GM12873 (cell line): ENCODE results near the gene ST3GAL5.

Experiments
- TF ChIP-seq, protein P1 (sequence below): IDR thresholded peaks from 2 replicates; pipeline ENCODE4 v1.5.1; 2012; ENCODE audit warnings: low read depth, mild to moderate bottlenecking, moderate library complexity, low read length, control low read depth; ENCODE audit not compliant: insufficient read depth; ENCODE audit errors: missing control alignments

ST3GAL5 gene

GRCh38 chr2:85864654-85865053 lies 24.1 kb downstream of the ST3GAL5 start:
- TF ChIP-seq, protein P1, sequence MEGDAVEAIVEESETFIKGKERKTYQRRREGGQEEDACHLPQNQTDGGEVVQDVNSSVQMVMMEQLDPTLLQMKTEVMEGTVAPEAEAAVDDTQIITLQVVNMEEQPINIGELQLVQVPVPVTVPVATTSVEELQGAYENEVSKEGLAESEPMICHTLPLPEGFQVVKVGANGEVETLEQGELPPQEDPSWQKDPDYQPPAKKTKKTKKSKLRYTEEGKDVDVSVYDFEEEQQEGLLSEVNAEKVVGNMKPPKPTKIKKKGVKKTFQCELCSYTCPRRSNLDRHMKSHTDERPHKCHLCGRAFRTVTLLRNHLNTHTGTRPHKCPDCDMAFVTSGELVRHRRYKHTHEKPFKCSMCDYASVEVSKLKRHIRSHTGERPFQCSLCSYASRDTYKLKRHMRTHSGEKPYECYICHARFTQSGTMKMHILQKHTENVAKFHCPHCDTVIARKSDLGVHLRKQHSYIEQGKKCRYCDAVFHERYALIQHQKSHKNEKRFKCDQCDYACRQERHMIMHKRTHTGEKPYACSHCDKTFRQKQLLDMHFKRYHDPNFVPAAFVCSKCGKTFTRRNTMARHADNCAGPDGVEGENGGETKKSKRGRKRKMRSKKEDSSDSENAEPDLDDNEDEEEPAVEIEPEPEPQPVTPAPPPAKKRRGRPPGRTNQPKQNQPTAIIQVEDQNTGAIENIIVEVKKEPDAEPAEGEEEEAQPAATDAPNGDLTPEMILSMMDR: no peak

DNA sequence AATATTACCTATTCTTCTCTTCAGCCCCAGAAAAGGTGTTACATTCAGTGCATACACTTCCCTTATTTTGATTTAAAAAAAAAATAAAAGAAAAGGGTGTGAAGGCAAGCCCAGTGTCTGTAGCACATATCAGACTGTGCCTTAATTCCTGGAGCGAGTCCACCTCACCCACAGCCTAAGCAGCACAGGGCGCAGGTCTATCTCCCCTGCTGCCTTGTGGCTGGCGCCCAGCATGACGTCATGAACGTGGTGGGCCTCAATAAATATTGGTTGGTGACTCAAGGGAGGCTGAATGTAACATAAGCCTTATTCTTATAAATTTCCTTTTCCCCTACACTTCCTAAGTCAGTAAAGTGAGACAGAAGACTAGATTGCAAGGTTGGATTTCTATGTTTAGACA lies 26.4 kb downstream of the ST3GAL5 start:
- TF ChIP-seq, protein P1: no peak

GRCh38 chr2:85861650-85862049 lies 27.1 kb downstream of the ST3GAL5 start:
- TF ChIP-seq, protein P1: no peak

DNA sequence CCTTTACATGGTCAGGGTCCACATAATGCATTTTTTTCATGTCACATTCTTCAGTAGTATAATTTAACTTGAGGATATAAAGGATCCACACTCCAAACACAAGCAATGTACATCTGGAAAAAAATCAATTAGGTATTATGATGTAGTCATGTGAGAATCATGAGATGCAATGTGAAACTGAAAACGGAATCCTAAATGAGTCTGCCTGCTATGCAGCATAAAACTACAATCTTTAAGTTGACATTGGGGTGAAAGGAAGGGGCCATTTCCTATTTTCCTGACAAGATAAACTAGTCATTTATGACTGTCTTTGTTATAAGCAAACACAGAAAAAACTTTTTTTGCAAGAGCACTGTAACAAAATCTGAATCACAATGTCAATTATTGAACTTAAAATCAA lies 27.6 kb downstream of the ST3GAL5 start:
- TF ChIP-seq, protein P1: no peak

DNA sequence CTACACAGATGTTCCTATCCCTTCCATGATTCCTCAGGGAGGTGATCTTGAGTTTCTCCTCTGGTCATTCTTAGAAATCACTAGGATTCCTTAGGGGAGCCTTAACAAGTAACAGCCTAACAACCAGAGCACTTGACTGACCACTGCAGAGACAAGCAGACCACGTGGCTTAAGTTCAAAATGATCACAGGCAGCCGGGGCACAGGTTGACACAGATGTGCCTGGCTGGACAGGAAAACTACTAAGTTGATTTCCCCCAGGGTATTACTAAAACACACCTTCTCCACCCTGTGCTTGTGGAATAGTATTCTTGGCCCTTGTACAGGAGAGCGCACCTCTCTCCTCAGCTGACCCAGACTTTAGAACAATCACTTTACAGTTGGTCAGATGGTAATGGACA lies 29.9 kb downstream of the ST3GAL5 start:
- TF ChIP-seq, protein P1: no peak

DNA sequence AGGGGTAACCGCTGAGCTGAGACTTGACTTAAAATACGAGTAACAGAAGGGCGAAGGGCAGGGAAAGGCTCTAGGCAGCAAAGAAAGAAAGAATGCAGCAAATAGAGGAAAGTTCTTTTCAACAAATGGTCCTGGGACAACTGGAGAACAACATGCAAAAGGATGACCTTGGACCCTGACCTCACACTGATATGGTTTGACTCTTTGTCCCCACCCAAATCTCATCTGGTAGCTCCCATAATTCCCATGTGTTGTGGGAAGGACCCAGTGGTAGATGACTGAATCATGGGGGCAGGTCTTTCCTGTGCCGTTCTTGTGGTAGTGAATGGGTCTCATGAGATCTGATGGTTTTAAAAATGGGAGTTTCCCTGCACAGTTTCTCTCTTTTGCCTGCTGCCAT lies 33.9 kb downstream of the ST3GAL5 start:
- TF ChIP-seq, protein P1: no peak

DNA sequence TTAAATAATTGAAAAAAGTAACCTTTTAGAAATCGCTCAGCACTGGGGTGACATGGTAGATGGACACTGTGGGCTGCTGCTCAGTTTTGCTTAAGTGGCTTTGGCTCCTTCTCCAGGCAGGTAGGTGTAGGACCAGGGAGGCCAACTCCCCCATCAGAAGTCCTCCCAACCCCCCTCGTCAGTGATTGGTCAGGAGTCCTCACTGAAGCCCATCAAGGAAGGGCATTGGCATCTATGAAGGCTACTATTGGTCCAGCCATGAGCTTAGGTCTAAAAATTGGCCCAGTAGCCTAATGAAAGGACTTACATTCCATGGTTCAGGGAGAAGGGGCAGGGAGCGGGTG lies 34.7 kb downstream of the ST3GAL5 start:
- TF ChIP-seq, protein P1: no peak

DNA sequence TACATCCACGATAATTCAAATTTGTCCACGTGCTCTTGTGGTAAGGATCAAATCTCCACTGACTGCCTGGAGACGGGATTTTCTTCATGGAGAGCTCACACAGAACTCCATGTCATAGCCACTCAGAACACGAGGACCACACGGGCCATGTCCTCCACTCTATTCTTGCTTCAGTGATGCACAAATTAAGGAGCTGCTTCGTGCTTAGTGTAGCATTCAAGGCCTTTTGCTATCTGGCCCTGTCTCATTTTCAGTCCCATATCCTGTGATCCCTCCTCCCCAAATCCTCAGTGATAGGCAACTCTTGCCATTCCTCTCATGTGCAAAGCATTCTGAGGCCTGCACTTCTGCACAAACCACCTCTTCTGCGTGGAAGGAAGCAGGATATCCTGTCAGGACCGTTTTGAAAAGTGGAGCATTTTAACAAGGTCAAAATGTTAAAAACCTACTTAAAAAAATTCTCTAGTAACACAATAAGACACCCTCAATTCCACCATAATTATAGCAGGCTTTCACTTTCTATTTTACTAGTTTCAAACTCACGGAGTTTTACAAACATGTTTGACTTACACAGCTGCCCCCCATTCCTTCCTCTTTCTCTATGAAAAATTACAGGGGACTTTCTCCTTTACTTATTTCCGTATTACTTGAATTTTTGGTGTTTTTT lies 35.2 kb downstream of the ST3GAL5 start:
- TF ChIP-seq, protein P1: no peak
